SK-N-SH (cell line): ENCODE results near the gene CADM2. TPM values are rescaled to one million over a fixed set of nuclear protein-coding genes. Genes with fewer than 3 reads are reported as not detected.

Experiments used
- CTCF ChIA-PET: fragments of 300-600, 350-600 bp; formaldehyde crosslinking; extraction: SDS; loops from one replicate; lab custom pipeline; 2021; lab: Yijun Ruan, JAX
- POLR2A ChIA-PET: fragments of 350-600 bp; sonication (Branson Sonifier 250); formaldehyde crosslinking; extraction: SDS; loops from one replicate; lab custom pipeline; 2020; ENCODE audit warnings: antibody characterized with exemption, inconsistent platforms; lab: Yijun Ruan, JAX
- DNase-seq: peaks from one replicate; pipeline ENCODE4 v3.0.0; 2012
- H2AFZ ChIP-seq: fragments of 200-600 bp; sonication (generic); 2 replicates; pipeline ENCODE4 v1.8.1; 2016; ENCODE audit warnings: antibody characterized with exemption, mild to moderate bottlenecking, low read depth
- H3F3A ChIP-seq: fragments of 200-600 bp; sonication (generic); replicated peaks from 2 replicates; pipeline ENCODE3; 2016; ENCODE audit warnings: antibody characterized with exemption, mild to moderate bottlenecking; ENCODE audit not compliant: insufficient read depth
- H3K27ac ChIP-seq, 2 experiments: fragments of 200-500 bp in 1 of 2; fragments of 200-600 bp in 1 of 2; sonication (Bioruptor generic) in 1 of 2; sonication (generic), shearing (Covaris generic) in 1 of 2; 2 replicates each; pipeline versions ENCODE4 v1.5.1 to v1.6.1; 2014 to 2016; ENCODE audit warnings: low read depth in 2 of 2, inconsistent platforms in 1 of 2, low read length in 1 of 2, mild to moderate bottlenecking in 1 of 2, mixed read lengths in 1 of 2
- H3K27me3 ChIP-seq: fragments of 200-600 bp; sonication (generic), shearing (Covaris generic); 2 replicates; pipeline ENCODE4 v1.6.1; 2016; ENCODE audit warnings: mixed run types; ENCODE audit not compliant: insufficient read depth
- H3K36me3 ChIP-seq, 2 experiments: fragments of 200-500 bp in 1 of 2; fragments of 200-600 bp in 1 of 2; sonication (Bioruptor generic) in 1 of 2; sonication (generic) in 1 of 2; replicated peaks in 1 of 2; 2 replicates each; pipeline versions ENCODE3 to v1.5.1; 2014 to 2016; ENCODE audit warnings: low read length in 1 of 2, mild to moderate bottlenecking in 1 of 2; ENCODE audit not compliant: insufficient read depth in 2 of 2, control insufficient read depth in 1 of 2
- H3K4me1 ChIP-seq, 2 experiments: fragments of 200-500 bp in 1 of 2; fragments of 200-600 bp in 1 of 2; sonication (Bioruptor generic) in 1 of 2; sonication (generic), shearing (Covaris generic) in 1 of 2; 2 replicates each; pipeline versions ENCODE4 v1.5.1 to v1.6.1; 2014 to 2016; ENCODE audit warnings: low read depth in 1 of 2, low read length in 1 of 2, mixed run types in 1 of 2; ENCODE audit not compliant: insufficient read depth in 2 of 2, control insufficient read depth in 1 of 2
- H3K4me2 ChIP-seq: fragments of 200-600 bp; sonication (generic), shearing (Covaris generic); 2 replicates; pipeline ENCODE4 v1.6.1; 2017; ENCODE audit warnings: mixed run types
- H3K4me3 ChIP-seq, 2 experiments: fragments of 200-500 bp in 1 of 2; fragments of 200-600 bp in 1 of 2; sonication (Bioruptor generic) in 1 of 2; sonication (generic), shearing (Covaris generic) in 1 of 2; 2 replicates each; pipeline versions ENCODE4 v1.5.1 to v1.8.1; 2014 to 2016; ENCODE audit warnings: low read depth in 2 of 2, inconsistent platforms in 1 of 2, low read length in 1 of 2, mild to moderate bottlenecking in 1 of 2, mixed read lengths in 1 of 2, moderate library complexity in 1 of 2
- H3K79me2 ChIP-seq: fragments of 200-600 bp; sonication (generic); 2 replicates; pipeline ENCODE4 v1.8.1; 2017; ENCODE audit warnings: mild to moderate bottlenecking; ENCODE audit not compliant: insufficient read depth
- H3K9ac ChIP-seq: fragments of 200-600 bp; sonication (generic); 2 replicates; pipeline ENCODE4 v1.6.1; 2017; ENCODE audit warnings: mixed run types
- H3K9me2 ChIP-seq: fragments of 200-600 bp; sonication (generic); 2 replicates; pipeline ENCODE4 v1.6.1; 2017; ENCODE audit warnings: mixed run types
- H3K9me3 ChIP-seq: fragments of 200-600 bp; sonication (generic); 2 replicates; pipeline ENCODE4 v1.6.1; 2017; ENCODE audit warnings: mixed run types, mild to moderate bottlenecking, moderate library complexity
- H4K20me1 ChIP-seq: fragments of 200-600 bp; sonication (generic); 2 replicates; pipeline ENCODE4 v1.6.1; 2017; ENCODE audit warnings: mild to moderate bottlenecking, mixed run types; ENCODE audit not compliant: insufficient read depth
- CHD2 ChIP-seq: fragments of 150-350 bp; IDR thresholded peaks from 2 replicates; pipeline ENCODE4 v1.6.1; 2018; ENCODE audit warnings: low read length; ENCODE audit not compliant: partially characterized antibody
- FOSL2 ChIP-seq: IDR thresholded peaks from 2 replicates; pipeline ENCODE4 v1.4.0; 2012; ENCODE audit warnings: low read depth, mild to moderate bottlenecking, moderate library complexity, borderline replicate concordance
- FOXM1 ChIP-seq: IDR thresholded peaks from 2 replicates; pipeline ENCODE4 v1.4.0; 2012; ENCODE audit warnings: low read depth, mild to moderate bottlenecking
- GATA2 ChIP-seq: sonication (generic); formaldehyde crosslinking; IDR thresholded peaks from 2 replicates; pipeline ENCODE4 v1.5.0; 2020; ENCODE audit warnings: mild to moderate bottlenecking, missing genetic modification reagents
- RAD21 ChIP-seq: IDR thresholded peaks from 2 replicates; pipeline ENCODE4 v1.6.1; 2012; ENCODE audit warnings: mild to moderate bottlenecking, low read length
- RXRA ChIP-seq: IDR thresholded peaks from 2 replicates; pipeline ENCODE4 v1.4.0; 2012; ENCODE audit warnings: low read depth, mild to moderate bottlenecking, borderline replicate concordance
- YY1 ChIP-seq: IDR thresholded peaks from 2 replicates; pipeline ENCODE4 v1.4.0; 2012; ENCODE audit warnings: low read depth, mild to moderate bottlenecking
- WGBS: methylation state at CpG from one replicate; pipeline ENCODE4 v1.1.6; 2017; ENCODE audit warnings: low lambda C conversion rate; 5-methylcytosine and 5-hydroxymethylcytosine counted together
- polyA plus RNA-seq, 3 experiments: library from polyadenylated mRNA; depleted of rRNA; stranded (reverse); fragments of >200 nt; gene quantifications; 2 replicates each; pipeline ENCODE4 v1.2.3, GENCODE V29; 2012
- TF ChIP-seq, protein P1 (sequence below): IDR thresholded peaks from 2 replicates; pipeline ENCODE4; 2012
- TF ChIP-seq, protein P2 (sequence below): IDR thresholded peaks from 2 replicates; pipeline ENCODE4 v1.6.1; 2012; ENCODE audit warnings: mild to moderate bottlenecking, low read depth, low read length, moderate library complexity
- TF ChIP-seq, protein P3 (sequence below): IDR thresholded peaks from 2 replicates; pipeline ENCODE4 v1.4.0; 2012; ENCODE audit warnings: low read depth, borderline replicate concordance
- TF ChIP-seq, protein P4 (sequence below): fragments of 150-350 bp; IDR thresholded peaks from 2 replicates; pipeline ENCODE4 v1.6.1; 2017; ENCODE audit warnings: antibody characterized with exemption, low read length, low read depth, borderline replicate concordance

CADM2 gene
- polyA plus RNA-seq, 1 of the 3 experiments (the other 2 are of a cell fraction) = 0.46 TPM

DNA sequence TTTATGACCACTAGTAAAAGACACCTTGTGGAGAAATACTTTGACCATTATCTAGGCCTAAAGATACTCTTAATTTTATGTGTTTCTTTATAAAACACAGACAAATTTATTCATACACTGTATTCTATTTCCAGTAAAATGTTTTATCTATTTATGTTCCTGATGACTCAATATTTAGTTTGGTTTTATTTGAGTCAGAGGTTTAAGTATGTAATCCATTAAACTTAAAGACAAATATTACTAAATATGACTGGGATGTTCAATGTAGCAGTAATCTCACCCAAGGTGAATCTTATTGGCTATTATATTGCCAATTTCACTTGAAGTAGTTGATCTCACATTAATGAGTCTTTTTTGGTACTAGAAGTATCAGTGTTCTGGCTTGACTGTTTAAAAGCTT, 799.7 kb downstream of the CADM2 start:
- H3K9me2 ChIP-seq = no peaks in the 10 kb centered on the region
- no peaks in the 10 kb centered on the region for H4K20me1 ChIP-seq
- H3K4me2 ChIP-seq = no peak overlapping the region
- H3K79me2 ChIP-seq = no peaks in the 10 kb centered on the region
- no peak overlapping the region for H3K9ac ChIP-seq
- H3K27me3 ChIP-seq = no peaks in the 10 kb centered on the region
- H3F3A ChIP-seq = no peaks in the 10 kb centered on the region
- CTCF ChIA-PET = no interaction called here
- no peaks in the 10 kb centered on the region for H3K4me1 ChIP-seq
- no peak for TF ChIP-seq GATA2 (CRISPR knock-in tag)
- TF ChIP-seq CHD2 = no peak
- H3K36me3 ChIP-seq = no peaks in the 10 kb centered on the region
- H2AFZ ChIP-seq = no peak overlapping the region
- H3K9me3 ChIP-seq = no peaks in the 10 kb centered on the region
- no peak overlapping the region for H3K4me3 ChIP-seq
- POLR2A ChIA-PET = no interaction called here
- H3K27ac ChIP-seq = no peak overlapping the region
- no peak for DNase-seq

DNA sequence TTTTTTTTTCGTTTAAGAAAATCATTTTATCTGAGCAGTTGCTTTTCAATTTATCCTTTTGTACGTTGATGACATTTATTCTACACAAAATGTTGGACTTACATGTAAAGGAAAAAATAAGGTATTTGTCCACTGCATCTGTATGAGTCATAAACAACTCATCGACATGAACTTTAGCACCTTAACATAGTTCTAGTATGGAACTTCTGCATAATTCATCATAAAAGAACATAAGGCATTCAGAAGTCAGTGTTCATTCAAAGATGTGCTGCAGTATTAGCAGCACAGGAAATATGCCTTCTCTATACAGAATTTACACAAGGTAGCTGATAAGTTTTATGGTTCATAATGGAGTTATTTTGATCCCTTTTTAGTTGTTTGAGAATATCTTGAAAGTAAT, 801.6 kb downstream of the CADM2 start:
- ChIA-PET CTCF (no interaction called here), POLR2A (no interaction called here)
- Histone ChIP-seq H4K20me1 (no peaks in the 10 kb centered on the region), H3K9ac (no peak overlapping the region), H2AFZ (no peak overlapping the region), H3K27me3 (no peaks in the 10 kb centered on the region), H3K4me1 (no peaks in the 10 kb centered on the region), H3K9me3 (no peaks in the 10 kb centered on the region), H3K4me3 (no peak overlapping the region), H3K4me2 (no peak overlapping the region), H3K27ac (no peak overlapping the region), H3K79me2 (no peaks in the 10 kb centered on the region), H3K36me3 (no peaks in the 10 kb centered on the region), H3F3A (no peaks in the 10 kb centered on the region), H3K9me2 (no peaks in the 10 kb centered on the region)
- 15% methylated on average over 3 of the region's 3 CpGs for WGBS
- TF ChIP-seq FOXM1 = no peak
- no peak for DNase-seq

DNA sequence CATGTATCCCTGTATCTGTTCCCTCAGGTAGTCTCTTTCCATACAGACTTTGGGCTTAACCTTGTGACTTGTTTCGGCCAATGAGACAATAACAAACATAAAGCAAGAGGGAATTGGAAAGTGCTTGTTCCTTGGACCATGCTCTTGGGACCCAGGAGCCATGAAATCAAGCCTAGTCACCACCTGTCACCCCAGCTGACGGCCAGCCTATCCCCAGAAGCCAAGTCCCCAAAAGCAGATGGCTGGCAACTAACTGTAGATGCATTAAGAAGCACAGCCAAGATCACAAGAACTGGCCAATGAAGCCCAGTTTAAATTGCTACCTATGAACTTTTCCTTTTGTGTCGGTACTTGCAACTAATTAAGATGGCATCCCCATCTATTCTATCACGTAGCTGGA, 822.0 kb downstream of the CADM2 start:
- Histone ChIP-seq H3K4me3 (no peak overlapping the region), H3K27ac (no peak overlapping the region), H3K4me1 (peaks cover 0 to 2% of the 10 kb centered on the region in 2 experiments; a peak in 1 of 4 replicates), H2AFZ (no peak overlapping the region), H3K9ac (no peak overlapping the region), H4K20me1 (no peaks in the 10 kb centered on the region), H3K9me3 (no peaks in the 10 kb centered on the region), H3K27me3 (no peaks in the 10 kb centered on the region), H3K9me2 (no peaks in the 10 kb centered on the region), H3K36me3 (no peaks in the 10 kb centered on the region), H3F3A (no peaks in the 10 kb centered on the region), H3K79me2 (no peaks in the 10 kb centered on the region), H3K4me2 (no peak overlapping the region)
- 23% methylated on average over 4 of the region's 4 CpGs for WGBS
- no peak for DNase-seq
- TF ChIP-seq, protein P1, sequence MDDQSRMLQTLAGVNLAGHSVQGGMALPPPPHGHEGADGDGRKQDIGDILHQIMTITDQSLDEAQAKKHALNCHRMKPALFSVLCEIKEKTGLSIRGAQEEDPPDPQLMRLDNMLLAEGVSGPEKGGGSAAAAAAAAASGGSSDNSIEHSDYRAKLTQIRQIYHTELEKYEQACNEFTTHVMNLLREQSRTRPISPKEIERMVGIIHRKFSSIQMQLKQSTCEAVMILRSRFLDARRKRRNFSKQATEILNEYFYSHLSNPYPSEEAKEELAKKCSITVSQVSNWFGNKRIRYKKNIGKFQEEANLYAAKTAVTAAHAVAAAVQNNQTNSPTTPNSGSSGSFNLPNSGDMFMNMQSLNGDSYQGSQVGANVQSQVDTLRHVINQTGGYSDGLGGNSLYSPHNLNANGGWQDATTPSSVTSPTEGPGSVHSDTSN = no peak
- TF ChIP-seq RXRA = no peak
- no peak for TF ChIP-seq RAD21
- TF ChIP-seq, protein P2, sequence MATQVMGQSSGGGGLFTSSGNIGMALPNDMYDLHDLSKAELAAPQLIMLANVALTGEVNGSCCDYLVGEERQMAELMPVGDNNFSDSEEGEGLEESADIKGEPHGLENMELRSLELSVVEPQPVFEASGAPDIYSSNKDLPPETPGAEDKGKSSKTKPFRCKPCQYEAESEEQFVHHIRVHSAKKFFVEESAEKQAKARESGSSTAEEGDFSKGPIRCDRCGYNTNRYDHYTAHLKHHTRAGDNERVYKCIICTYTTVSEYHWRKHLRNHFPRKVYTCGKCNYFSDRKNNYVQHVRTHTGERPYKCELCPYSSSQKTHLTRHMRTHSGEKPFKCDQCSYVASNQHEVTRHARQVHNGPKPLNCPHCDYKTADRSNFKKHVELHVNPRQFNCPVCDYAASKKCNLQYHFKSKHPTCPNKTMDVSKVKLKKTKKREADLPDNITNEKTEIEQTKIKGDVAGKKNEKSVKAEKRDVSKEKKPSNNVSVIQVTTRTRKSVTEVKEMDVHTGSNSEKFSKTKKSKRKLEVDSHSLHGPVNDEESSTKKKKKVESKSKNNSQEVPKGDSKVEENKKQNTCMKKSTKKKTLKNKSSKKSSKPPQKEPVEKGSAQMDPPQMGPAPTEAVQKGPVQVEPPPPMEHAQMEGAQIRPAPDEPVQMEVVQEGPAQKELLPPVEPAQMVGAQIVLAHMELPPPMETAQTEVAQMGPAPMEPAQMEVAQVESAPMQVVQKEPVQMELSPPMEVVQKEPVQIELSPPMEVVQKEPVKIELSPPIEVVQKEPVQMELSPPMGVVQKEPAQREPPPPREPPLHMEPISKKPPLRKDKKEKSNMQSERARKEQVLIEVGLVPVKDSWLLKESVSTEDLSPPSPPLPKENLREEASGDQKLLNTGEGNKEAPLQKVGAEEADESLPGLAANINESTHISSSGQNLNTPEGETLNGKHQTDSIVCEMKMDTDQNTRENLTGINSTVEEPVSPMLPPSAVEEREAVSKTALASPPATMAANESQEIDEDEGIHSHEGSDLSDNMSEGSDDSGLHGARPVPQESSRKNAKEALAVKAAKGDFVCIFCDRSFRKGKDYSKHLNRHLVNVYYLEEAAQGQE = no peak
- TF ChIP-seq, protein P3, sequence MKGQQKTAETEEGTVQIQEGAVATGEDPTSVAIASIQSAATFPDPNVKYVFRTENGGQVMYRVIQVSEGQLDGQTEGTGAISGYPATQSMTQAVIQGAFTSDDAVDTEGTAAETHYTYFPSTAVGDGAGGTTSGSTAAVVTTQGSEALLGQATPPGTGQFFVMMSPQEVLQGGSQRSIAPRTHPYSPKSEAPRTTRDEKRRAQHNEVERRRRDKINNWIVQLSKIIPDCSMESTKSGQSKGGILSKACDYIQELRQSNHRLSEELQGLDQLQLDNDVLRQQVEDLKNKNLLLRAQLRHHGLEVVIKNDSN = no peak
- TF ChIP-seq YY1 = no peak
- no peak for TF ChIP-seq FOSL2
- TF ChIP-seq, protein P4, sequence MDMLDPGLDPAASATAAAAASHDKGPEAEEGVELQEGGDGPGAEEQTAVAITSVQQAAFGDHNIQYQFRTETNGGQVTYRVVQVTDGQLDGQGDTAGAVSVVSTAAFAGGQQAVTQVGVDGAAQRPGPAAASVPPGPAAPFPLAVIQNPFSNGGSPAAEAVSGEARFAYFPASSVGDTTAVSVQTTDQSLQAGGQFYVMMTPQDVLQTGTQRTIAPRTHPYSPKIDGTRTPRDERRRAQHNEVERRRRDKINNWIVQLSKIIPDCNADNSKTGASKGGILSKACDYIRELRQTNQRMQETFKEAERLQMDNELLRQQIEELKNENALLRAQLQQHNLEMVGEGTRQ = no peak
- ChIA-PET CTCF (no interaction called here), POLR2A (no interaction called here)
